ENCODE data around the gene ASF1B.

- TF ChIP-seq CTCF (IDR thresholded peaks at IDR 0.05; ENCODE audit: insufficient read depth, low read length, poor library complexity, severe bottlenecking) (no peak), EZH2phosphoT487 (conservative IDR thresholded peaks at IDR 0.05; ENCODE audit: low read length) (no peak)
These were observed 12.5 kb upstream of the ASF1B start for GRCh38 chr19:14148751-14149410.
